GM21381 (cell line): ENCODE results near the gene AP2B1.
A peak's percentile ranks its signal among the peaks of the same experiment; 100 is the strongest.
"Not testable (repeated sequence)": the region's sequence is repeated elsewhere in the genome, so short reads cannot be mapped to it uniquely, and the experiment has no call there.

ENCODE experiments used
- ATAC-seq: cut with Tn5 transposase; IDR thresholded peaks from one replicate; pipeline ENCODE4 v1.9.1; 2021; ENCODE audit warnings: mild to moderate bottlenecking, moderate library complexity; ENCODE audit not compliant: unreplicated experiment

The AP2B1 gene

DNA sequence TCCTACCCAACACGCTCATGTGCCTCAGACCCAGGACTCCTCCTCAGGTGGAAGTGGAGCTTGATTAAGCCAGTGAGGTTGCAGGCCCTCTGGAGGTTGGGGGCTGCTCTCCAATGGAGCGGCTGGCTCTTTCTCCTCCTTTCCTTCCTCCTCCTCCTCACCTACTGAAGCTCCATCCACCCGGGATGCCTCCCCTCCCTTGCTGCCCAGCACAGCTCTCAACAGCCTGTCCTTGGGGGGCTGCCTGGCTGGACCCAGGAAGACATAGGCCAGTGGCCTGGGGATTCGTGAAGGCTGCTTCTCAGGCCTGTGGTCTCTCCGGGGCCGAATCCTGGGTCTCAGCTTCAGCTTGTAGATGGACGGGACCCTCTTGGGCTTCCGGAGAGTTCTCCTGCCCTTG lies 157.7 kb downstream of the AP2B1 start:
- no peak for ATAC-seq

DNA sequence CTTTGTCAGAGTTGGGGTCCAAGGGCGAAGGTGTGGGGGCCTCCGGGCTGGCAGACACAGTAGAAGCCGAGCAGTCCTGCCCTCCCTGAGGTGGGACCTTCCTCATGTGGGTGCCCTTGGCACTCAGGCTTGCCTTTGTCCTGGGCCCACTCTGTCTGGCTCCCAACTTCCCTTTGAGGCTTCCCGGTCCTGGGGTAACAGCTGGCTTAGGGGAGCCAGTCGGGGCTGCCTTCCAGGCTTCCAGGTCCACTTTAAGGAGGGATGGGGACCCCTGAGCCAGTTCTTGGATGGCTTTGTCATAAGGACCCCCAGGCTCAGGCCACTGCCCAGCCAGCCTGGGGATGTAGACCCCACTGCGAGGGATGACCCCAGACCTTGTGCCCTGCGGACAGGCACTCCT lies 158.1 kb downstream of the AP2B1 start:
- no peak for ATAC-seq

DNA sequence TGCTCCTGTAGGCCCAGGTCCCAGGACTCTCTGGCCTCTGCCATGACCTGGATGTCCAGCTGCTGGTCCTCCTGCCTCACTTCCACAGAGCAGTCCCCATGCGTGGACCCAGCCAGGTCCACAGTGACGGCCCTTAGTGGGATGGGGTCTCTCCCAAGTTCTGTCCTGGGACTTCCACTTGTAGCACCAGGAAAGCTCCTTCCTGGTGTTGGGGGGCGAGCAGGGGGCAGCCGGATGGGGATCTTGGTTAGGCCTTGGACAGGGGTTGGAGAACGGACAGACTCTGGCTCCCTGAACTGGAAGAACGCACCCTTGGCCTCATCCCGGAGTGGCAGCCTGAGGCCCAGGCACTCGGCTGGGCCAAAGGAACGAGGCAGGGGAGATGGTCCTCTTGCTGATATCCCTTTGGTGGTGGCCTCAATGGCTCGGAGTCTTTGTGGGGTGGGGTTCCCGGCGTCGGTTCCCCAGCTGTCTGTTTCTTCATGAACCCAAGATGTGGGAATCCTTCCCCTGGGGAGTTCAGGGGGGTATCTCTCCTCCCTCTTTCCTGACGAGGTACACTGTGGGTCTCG lies 158.7 kb downstream of the AP2B1 start:
- no peak for ATAC-seq

DNA sequence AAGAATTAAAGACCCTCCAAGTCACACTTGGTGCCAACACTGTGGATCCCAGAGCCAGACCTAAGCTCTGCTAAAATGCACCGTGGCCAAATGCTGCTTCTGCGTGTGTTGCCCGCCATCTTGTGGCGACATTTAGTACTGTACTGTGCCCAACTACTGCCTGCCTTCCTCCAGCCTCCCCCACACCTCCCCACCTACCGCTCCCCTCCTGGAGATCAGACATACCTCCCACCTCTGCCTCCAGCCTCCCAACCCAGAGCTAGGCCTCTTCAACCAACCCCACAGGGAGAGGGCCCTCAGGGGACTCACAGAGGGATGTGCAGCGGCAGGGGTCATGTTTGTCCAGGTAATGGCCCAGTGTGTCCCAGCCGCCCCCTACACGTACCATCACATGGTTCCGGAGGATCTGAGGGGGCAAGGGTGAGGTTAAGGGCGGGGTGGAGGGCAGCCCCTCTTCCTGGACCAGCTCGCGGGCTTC lies 160.5 kb downstream of the AP2B1 start:
- ATAC-seq, result no peak

- ATAC-seq, result no peak
Measured at GRCh38 chr17:35748341-35748841, 161.3 kb downstream of the AP2B1 start.

GRCh38 chr17:35748979-35749378 lies 161.9 kb downstream of the AP2B1 start:
- no peak for ATAC-seq

GRCh38 chr17:35749560-35750412 lies 162.7 kb downstream of the AP2B1 start:
- no peak for ATAC-seq

DNA sequence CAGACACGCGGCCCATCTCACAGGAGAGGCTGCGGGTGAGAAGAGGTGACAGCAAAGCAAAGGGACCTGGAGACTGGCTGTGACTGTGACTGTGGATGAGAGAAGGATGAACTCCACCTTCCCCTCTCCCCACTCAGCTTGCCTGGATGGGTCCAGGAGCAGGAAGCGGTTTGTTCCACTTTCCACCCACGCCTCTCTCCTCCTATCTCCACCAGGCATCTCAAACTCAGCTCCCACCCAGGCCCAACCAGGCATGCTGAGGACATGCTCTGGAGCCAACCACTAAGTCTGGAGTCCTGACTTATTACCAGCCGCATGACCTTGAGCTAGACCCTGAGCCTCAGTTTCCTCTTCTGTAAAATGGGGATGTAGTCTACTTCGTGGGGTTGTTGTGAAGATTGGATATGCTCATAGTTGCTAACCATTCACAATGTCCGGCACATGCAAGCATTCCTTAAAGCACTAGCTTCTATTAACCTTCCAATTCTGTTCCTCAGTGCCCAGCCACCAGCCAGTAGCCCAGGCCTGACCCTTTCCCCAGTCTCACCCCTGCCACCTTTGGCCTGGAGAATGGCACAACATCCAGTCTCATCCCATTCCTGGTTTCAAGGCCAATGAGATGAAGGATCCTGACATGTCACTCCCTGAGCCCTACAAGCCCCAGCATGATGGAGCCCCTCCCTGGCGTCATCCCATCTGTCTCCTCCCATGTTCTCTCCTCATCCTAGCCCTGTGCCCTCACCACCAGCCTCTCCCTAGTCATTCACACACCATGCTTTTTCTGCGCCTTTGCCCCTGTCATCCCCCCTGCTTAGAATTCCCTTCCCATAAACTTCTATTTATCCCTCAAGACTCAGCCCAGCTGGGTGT lies 163.6 kb downstream of the AP2B1 start:
- no peak for ATAC-seq

DNA sequence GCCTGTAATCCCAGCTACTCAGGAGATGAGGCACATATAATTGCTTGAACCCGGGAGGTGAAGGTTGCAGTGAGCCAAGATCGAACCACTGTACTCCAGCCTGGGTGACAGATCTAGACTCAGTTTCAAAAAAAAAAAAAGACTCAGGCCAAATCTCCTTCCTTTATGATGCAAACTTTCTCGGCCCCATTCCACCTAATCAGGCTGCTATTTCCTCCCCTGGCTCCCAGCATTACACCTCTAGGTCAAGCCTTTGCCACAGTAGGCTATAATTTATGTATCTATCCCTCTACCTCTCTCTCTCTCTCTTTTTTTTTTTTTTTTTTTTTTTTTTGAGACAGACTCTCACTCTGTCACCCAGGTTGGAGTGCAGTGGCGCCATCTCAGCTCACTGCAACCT lies 164.4 kb downstream of the AP2B1 start:
- not testable (repeated sequence) for ATAC-seq

- ATAC-seq, result no peak
Measured at GRCh38 chr17:35752471-35752870, 165.3 kb downstream of the AP2B1 start.

DNA sequence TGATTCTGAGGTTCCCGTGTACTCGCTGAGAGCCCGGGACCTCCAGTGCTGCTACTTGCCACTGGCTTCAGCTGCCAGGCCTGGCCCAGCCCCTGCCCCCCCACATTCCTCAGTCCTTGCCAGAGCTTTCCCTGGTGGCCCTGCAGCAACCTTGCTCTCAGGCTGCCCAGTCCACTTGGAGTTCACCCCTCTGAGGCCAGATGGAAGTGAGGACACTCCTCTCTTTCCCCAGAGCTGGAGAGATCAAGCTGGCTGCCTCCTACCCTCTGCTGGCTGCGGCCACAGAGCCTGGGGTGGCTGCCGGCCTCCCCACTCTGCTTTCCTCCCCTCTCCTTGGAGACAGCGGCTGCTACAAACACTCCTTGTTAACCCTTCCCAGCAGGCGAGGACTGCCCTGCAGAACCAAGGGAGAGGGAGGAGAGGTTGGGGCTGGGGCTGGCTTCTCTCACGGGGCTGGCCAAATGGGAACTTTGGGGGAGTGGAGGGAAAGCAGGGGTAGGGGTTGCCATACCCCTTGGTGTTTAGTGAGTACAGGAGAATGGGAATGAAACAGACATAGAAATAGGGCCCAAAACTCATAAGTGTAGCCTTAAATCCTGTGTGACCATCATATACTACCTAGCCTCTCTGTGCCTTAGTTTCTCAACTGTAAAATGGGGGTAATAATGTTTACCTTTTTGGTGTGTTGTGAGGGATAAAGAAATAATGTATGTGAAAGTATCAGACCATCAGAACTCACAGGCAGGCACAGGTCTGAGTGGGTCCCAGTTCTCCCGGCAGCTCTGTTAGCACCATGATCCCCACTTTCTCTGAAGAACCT lies 166.0 kb downstream of the AP2B1 start, which contains the start of gene GAS2L2:
TSS of gene GAS2L2 (minus strand) at position 295 of the 820 bp plus-strand sequence. CDS start 389 bp downstream, outside the sequence.
- ATAC-seq, result no peak

DNA sequence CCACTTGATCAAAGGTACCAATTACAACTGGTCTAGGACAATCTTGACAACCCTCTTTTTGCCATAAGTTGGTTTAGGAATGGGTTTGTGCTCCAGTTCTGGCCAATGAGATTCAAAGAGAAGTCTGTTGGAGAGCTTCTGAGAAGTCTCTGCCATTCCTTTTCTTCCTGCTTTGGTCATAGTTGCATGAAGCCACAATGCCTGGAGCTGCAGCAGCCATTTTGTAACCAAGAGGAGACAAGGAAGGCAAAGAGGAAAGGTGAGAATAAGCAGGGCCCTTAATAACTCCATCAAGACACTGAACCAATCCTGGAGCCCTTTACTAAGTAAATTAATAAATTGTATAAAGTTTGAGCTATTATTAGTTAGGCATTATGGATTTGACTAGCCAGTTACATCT lies 170.1 kb downstream of the AP2B1 start:
- no peak for ATAC-seq

DNA sequence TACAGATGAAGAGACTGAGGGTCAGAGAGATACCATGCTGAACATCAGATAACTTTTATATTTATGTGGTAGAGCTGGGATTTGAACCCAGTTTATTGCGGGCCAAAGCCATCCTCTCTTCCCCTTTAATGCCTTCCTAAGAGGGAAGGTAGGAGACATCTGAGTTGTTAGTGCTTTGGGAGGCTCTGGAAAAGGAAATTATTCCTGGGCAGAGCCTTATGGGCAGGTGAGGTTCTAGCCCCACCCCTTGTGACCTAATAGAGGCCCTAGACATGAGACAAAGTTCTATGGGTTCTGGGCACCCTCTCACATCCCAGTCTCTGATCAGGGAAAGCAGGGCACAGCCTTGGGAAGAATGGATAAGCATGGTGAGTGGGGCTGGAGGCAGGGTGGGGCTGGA lies 173.5 kb downstream of the AP2B1 start, which contains the start of gene C17orf50:
TSS of gene C17orf50 (plus strand) at position 301 of the 400 bp plus-strand sequence. CDS start at position 356, 55 bp downstream.
- no peak for ATAC-seq

DNA sequence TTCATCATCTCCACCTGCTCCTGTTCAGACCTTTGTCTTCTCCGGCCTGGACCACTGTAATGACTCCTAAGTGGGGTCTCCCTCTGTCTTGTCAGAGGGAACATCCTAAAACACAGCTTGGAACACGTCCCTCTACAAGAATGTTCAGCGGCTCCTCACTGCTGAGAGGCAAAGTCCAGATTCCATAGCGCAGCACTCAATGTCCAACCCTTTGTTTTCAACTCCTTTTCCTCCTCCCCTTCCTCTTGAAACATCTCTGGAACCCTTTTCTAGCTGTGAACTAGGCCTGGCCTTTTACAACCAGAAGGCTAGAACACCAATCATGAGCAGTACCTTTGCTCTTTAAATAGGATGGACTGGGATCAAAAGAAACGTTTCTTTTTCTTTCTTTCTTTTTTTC lies 174.5 kb downstream of the AP2B1 start:
- ATAC-seq, result no peak

DNA sequence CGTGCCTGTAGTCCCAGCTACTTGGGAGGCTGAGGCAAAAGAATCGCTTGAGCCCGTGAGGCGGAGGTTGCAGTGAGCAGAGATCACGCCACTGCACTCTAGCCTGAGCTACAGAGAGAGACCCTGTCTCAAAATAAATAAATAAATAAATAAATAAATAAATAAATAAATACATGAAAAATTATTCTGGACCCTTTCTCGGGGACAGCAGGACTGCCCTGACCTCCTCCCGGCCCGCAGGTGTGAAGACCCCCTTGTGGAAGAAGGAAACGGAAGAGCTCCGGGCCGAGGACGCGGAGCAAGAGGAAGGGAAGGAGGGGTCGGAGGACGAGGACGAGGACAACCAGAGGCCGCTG lies 176.6 kb downstream of the AP2B1 start:
- no peak for ATAC-seq

DNA sequence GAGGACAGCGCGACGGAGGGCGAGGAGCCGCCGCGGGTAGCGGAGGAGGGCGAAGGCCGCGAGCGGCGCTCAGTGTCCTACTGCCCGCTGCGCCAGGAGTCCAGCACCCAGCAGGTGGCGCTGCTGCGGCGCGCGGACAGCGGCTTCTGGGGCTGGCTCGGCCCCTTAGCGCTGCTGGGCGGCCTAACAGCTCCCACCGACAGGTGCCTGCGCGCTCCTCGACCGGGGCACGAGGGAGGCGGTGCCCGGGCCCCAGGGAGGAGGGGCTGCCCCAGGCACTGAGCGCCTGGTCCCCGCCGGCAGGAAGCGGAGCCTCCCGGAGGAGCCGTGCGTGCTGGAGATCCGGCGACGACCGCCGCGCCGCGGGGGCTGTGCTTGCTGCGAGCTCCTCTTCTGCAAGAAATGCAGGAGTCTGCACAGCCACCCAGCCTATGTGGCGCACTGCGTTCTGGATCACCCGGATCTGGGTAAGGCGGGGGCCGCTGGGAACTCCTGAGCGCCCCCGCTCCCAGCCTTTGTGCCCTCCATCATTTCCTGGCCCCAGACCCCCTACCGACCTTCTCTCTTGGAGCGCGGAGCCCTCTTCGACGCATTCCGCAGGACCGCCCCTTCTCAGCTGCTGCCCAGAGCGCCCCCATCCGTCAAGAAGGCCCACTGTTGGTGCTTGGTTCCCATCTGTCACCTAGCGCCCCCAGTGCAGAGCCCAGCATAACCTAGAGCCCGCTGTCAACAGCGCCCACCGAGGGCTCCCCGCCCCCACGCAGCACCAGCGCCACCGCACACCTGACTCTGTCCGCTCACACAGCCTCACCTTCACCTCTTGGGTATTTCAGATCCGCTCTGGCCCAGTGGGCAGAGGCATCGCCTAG lies 177.2 kb downstream of the AP2B1 start:
- ATAC-seq, result peak; percentile 89

- no peak for ATAC-seq
Measured at GRCh38 chr17:35765086-35765710, 178.1 kb downstream of the AP2B1 start.

- no peak for ATAC-seq
Measured at GRCh38 chr17:35765756-35766488, 178.8 kb downstream of the AP2B1 start.
